ENCODE data around the gene ADSL. TPM values are rescaled to one million over a fixed set of nuclear protein-coding genes. Genes with fewer than 3 reads are reported as not detected.

Gene ADSL
- total RNA-seq, 1 donor from 2014 or later = 55.3 TPM

DNA sequence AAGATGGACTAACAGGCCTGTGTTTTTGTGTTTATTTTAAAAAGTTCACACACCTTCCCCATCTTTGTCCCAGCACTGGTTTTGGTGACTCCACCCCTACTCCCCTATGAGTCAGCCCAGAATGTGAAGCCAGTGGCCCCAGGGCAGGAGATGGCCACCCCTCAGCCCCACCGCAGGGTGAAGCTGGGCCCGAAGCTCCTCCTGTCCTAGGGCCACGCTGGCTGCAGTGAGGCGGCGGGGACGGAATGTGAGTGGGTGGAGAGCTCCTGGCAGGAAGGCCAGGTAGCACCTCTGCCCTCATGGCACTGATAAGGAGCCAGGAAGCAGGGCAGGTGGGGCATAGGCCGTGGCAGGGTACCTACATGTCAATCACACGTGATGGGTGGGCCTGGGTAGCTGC is 64.0 kb downstream of the ADSL start:
- ATAC-seq (no peak), DNase-seq (ENCODE audit: missing footprints) (no peak)
- intact Hi-C loops (cut with DNase I) = no loop called here

GRCh38 chr22:40410731-40411505 is 64.6 kb downstream of the ADSL start:
- ATAC-seq (no peak), DNase-seq (ENCODE audit: missing footprints) (no peak)
- intact Hi-C loops (cut with DNase I) = no loop called here

GRCh38 chr22:40411506-40411861 is 65.2 kb downstream of the ADSL start:
- DNase-seq (ENCODE audit: missing footprints) (no peak), ATAC-seq (no peak)
- intact Hi-C loops (cut with DNase I) = no loop called here

DNA sequence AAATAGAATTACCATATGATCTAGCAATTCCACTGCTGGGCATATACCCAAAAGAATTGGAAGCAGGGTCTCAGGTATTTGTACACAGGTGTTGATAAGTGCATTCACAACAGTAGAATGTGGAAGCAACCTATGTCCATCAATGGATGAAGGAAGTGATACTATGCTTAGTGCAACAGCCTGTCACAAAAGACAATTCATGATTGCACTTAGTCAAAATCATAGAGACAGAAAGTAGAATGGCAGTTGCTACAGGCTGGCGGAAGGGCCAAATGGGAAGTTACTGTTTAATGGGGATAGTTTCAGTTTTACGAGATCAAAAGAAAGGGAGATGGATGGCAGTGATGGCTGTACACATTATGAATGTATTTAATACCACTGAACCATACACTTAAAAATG is 66.1 kb downstream of the ADSL start:
- DNase-seq (ENCODE audit: missing footprints) = no peak
- no peak for ATAC-seq
- intact Hi-C loops (cut with DNase I) = no loop called here

DNA sequence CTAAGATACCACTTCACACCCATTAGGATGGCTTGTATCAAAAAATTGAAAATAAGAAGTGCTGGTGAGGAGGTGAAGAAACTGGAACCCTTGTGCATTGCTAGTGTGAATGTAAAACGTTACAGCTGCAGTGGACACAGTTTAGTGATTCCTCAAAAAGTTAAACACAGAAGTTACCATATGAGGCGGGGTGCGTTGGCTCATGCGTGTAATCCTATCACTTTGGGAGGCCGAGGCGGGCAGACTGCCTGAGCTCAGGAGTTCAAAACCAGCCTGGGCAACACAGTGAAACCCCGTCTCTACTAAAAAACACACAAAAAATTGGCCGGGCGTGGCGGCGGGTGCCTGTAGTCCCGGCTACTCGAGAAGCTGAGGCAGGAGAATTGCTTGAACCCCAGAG is 67.6 kb downstream of the ADSL start:
- ATAC-seq (no peak), DNase-seq (ENCODE audit: missing footprints) (no peak)
- intact Hi-C loops (cut with DNase I) = no loop called here

- DNase-seq (ENCODE audit: missing footprints) (no peak), ATAC-seq (no peak)
- intact Hi-C loops (cut with DNase I) = no loop called here
Observed at GRCh38 chr22:40414311-40414710, 68.0 kb downstream of the ADSL start.

- DNase-seq (ENCODE audit: missing footprints) (no peak), ATAC-seq (no peak)
- intact Hi-C loops (cut with DNase I) = no loop called here
Observed at GRCh38 chr22:40414838-40415505, 68.7 kb downstream of the ADSL start.

DNA sequence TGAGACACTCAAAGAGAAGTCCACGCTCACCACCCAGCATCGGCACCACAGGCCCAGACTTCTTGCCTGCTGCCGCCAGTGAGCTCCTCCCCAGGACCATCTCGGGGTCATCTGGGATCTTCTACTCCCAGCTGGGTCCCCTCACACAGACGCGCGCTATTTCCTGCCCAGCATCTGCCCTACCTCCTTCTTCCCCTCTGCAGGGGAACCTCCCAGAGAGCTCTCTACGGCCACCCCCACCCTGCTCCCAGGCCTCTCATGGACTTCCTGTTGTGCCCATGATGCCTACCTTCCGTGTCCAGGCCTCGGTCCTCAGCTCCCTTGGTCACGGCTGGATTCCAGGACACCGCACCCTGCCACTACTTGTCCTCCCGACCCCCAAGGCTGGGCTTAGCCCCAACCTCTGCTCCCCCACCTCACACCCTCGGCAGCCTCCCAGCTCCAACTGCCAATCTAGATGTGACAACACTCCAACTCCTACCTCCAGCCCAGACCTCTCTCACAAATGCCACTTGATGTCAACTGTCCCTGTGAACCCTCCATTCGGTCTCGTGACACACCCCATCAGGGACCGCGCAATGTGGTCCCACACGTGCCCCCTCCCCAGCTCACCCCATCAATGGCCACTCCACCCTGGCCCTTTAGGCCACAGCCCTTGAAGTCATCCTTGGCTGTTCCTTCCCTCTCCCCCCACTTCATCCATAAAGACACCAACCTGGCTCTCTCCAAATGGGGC is 69.4 kb downstream of the ADSL start:
- ATAC-seq (peak; percentile 17), DNase-seq (ENCODE audit: missing footprints) (no peak)
- intact Hi-C loops (cut with DNase I) = no loop called here

DNA sequence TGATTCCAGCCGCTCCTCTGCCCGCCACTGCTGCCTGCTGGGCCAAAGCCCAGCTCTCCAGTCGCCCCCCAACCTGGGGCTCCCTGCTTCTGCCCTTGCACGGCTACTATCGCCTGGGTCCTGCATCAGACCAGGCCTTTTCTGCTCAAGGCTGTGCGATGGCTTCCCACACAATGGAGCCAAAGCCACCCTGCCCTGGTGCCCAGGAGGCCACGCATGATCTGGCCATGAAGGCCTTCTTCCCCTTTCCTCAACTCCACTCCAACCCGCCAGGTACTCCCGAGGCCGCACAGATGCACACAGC is 69.9 kb downstream of the ADSL start:
- DNase-seq (ENCODE audit: missing footprints) (no peak), ATAC-seq (no peak)
- intact Hi-C loops (cut with DNase I) = no loop called here

DNA sequence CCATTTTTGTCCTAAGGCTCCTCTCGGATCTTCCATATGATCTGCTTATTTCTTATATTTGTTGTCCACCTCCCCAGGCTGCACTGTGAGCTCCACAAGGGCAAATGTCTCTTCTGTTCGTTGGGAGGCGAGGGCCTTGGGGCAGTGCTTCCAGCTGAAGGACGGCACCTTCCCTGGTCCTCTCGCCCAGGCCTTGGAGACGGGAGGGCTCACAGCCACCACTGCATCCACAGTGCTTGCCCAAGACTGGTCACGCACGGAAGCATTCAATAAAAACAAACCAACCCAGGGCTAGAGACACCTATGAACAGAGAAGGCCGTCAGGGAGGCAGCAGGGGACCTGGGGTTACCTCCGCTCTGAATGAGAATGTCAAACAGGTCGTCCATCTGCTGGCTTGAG is 70.3 kb downstream of the ADSL start:
- ATAC-seq (no peak), DNase-seq (ENCODE audit: missing footprints) (no peak)
- intact Hi-C loops (cut with DNase I) = no loop called here

GRCh38 chr22:40417041-40417440 is 70.7 kb downstream of the ADSL start:
- intact Hi-C loops (cut with DNase I) = no loop called here
- ATAC-seq (no peak), DNase-seq (ENCODE audit: missing footprints) (no peak)

GRCh38 chr22:40417881-40418280 is 71.6 kb downstream of the ADSL start:
- DNase-seq (ENCODE audit: missing footprints) (no peak), ATAC-seq (no peak)
- intact Hi-C loops (cut with DNase I) = no loop called here

GRCh38 chr22:40418366-40419201 is 72.3 kb downstream of the ADSL start:
- DNase-seq (ENCODE audit: missing footprints) (no peak), ATAC-seq (peak; percentile 26)
- intact Hi-C loops (cut with DNase I) = no loop called here

DNA sequence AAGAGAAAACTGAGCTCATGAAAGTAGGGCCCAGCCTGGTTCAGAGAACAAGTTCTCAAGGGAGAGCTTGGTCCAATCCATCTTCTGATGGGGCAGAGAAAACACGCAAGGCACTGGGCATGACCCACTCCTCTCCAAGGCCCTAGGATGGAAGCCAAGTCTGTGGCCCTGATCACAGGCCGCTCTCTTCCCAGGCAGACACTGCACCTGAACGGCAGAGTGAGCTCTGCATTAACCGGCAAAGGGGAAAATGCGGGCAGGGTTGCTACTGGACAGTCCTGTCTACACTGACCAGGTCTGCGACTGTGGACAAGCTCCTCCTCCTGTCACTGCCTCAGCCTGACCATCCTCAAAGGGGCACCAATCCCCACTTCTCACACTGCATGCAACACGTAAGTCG is 73.4 kb downstream of the ADSL start:
- ATAC-seq (no peak), DNase-seq (ENCODE audit: missing footprints) (no peak)
- intact Hi-C loops (cut with DNase I) = no loop called here

DNA sequence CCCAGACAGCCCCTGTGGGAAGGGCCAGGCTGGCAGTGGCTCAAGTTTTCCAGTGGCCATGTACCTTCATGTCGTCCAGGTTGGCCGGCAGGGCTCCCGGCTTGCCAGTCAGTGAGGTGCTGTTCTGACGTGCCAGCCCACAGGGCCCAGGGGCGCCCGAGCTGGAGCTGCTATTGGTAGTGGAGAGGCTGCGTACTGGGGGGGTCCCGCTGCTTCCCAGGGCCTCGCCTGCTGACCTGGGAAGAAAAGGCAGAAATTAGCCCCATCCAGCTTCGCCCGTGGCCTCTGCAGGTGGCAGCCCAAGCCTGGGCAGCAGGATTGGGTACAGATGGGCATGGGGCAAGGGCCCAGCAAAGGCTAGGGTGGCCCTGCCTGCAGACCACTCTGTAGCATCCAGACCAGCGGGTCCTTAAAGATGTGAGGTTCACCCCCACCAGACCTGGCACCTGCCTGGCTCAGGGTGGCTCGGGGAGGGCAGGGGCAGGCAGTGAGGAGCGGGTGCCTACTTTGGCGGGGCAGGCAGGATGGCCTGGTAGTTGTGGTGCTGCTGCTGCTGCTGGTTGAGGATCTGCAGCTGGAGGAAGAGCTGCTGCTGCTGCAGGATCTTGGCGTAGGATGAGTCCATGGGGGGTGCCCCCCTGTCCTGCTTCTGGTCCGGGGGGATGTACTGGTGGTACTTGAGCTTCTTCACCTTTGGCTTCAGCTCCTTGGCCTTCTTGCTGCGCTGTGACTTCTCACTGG is 74.2 kb downstream of the ADSL start:
- DNase-seq (ENCODE audit: missing footprints) = peak; percentile 42
- intact Hi-C loops (cut with DNase I) = no loop called here
- no peak for ATAC-seq

DNA sequence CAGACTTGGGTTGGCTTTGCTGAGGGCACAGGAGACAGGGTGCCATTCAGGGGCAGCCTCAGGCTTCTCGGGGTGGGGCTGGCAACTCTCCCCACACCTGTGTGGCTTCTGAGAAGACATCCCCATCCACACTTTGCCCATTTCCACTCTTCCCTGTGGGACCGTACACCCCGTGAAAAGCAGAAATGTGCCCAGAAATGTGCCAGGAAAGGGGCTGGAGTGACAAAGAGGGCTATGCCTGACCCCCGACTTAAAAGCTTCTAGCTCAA is 74.7 kb downstream of the ADSL start:
- ATAC-seq = no peak
- intact Hi-C loops (cut with DNase I) = no loop called here
- DNase-seq (ENCODE audit: missing footprints) = no peak

GRCh38 chr22:40421941-40422340 is 75.6 kb downstream of the ADSL start:
- ATAC-seq = no peak
- intact Hi-C loops (cut with DNase I) = no loop called here
- DNase-seq (ENCODE audit: missing footprints) = no peak

DNA sequence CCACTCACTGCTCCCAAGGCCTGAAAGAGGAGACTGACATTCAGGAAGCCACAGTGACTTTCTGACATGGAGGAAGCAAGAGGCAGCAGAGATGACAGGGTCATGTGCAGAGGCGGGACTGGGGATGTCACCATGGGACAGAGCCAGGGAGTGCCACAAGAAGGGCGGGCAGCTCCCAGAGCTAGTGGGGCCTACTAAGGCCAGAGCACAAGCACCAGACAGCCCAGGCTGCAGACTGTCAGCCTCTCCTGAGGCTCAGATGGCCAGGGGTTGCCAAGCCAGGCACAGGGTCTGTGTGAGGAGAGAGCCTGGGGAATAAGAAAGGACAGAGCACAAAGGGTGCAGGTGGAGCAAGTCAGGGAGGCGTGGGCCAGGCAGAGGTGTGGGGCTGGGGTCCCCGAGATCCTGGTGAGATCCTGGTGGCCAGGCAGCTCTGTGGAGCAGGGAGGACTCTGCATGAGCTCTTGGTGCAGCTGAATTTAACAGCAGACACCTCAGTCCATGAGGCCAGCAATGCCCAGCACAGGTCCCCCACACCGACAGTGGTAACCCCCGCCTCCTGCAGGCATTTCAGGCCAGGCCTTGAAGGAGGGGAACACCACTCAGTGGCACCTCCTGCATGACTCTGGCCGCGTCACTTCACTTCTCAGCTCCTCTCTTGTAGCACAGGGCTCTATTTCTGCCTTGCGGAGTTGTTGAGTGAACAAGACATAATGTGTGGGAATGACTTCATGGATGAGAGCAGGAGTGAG is 76.4 kb downstream of the ADSL start:
- DNase-seq (ENCODE audit: missing footprints) = no peak
- no peak for ATAC-seq
- intact Hi-C loops (cut with DNase I) = no loop called here
